Astrocyte of the spinal cord (primary cell): ENCODE results near the gene SLC30A2.

Experiments used
- DNase-seq: peaks from one replicate; pipeline ENCODE4 v3.0.0; 2011; ENCODE audit warnings: low read depth, low spot score
- H3K4me3 ChIP-seq: 2 replicates; pipeline ENCODE4 v1.5.1; 2011; ENCODE audit warnings: low read depth, mild to moderate bottlenecking, low read length, moderate library complexity
- CTCF ChIP-seq: IDR thresholded peaks from 2 replicates; pipeline ENCODE4 v1.5.1; 2012; ENCODE audit warnings: low read depth, mild to moderate bottlenecking, low read length, inconsistent platforms
- in situ Hi-C: cut with HindIII; loops from 2 replicates; pipeline ENCODE4 v1.10.0; 2017; ENCODE audit warnings: low sequenced_read_pairs

Gene SLC30A2

GRCh38 chr1:26084844-26085243 is 38.9 kb upstream of the SLC30A2 start:
- in situ Hi-C loops = no loop called here
- H3K4me3 ChIP-seq = no peak overlapping the region
- TF ChIP-seq CTCF = no peak
- no peak for DNase-seq

- in situ Hi-C loops = no loop called here
- no peak for DNase-seq
- TF ChIP-seq CTCF = no peak
- H3K4me3 ChIP-seq = no peak overlapping the region
Observed at GRCh38 chr1:26084091-26084561, 38.2 kb upstream of the SLC30A2 start.

- no peak for TF ChIP-seq CTCF
- no peak overlapping the region for H3K4me3 ChIP-seq
- in situ Hi-C loops = no loop called here
- no peak for DNase-seq
Observed at GRCh38 chr1:26083208-26083607, 37.3 kb upstream of the SLC30A2 start.

- in situ Hi-C loops = no loop called here
- H3K4me3 ChIP-seq = no peak overlapping the region
- TF ChIP-seq CTCF = no peak
- DNase-seq = no peak
Observed at GRCh38 chr1:26082020-26082350, 36.1 kb upstream of the SLC30A2 start.

GRCh38 chr1:26081267-26082019 is 35.5 kb upstream of the SLC30A2 start:
- in situ Hi-C loops = no loop called here
- H3K4me3 ChIP-seq = no peak overlapping the region
- no peak for DNase-seq
- no peak for TF ChIP-seq CTCF

- H3K4me3 ChIP-seq = no peak overlapping the region
- in situ Hi-C loops = no loop called here
- DNase-seq = no peak
- TF ChIP-seq CTCF = no peak
Observed at GRCh38 chr1:26079960-26080814, 34.3 kb upstream of the SLC30A2 start.
